Liver (tissue), 9 donors: Measurements from ENCODE around the gene ADNP2. TPM values are rescaled to one million over a fixed set of nuclear protein-coding genes. Genes with fewer than 3 reads are reported as not detected.
A peak's percentile ranks its signal among the peaks of the same experiment; 100 is the strongest.
"Not testable (repeated sequence)": the region's sequence is repeated elsewhere in the genome, so short reads cannot be mapped to it uniquely, and the experiment has no call there.

Source experiments
- DNase-seq: peaks from one replicate; pipeline ENCODE4 v3.0.0-alpha.2; 2017; ENCODE audit warnings: low spot score
- H3K27ac ChIP-seq, 2 donors: one replicate each; pipeline ENCODE4 v1.7.0; 2013; ENCODE audit warnings: inconsistent platforms in 2 of 2, low read length in 2 of 2, control low read depth in 1 of 2, low read depth in 1 of 2, mild to moderate bottlenecking in 1 of 2
- H3K27me3 ChIP-seq, 4 donors: one replicate each; pipeline versions ENCODE4 v1.6.1 to v1.7.0; 2013; ENCODE audit warnings: low read length in 3 of 4, inconsistent platforms in 1 of 4, mild to moderate bottlenecking in 1 of 4, moderate library complexity in 1 of 4; ENCODE audit not compliant: control insufficient read depth in 4 of 4, insufficient read depth in 4 of 4
- H3K36me3 ChIP-seq, 4 donors: one replicate each; pipeline versions ENCODE4 v1.6.1 to v1.7.0; 2013; ENCODE audit warnings: low read length in 3 of 4, mild to moderate bottlenecking in 3 of 4, low read depth in 1 of 4, moderate library complexity in 1 of 4; ENCODE audit not compliant: control insufficient read depth in 4 of 4, insufficient read depth in 3 of 4
- H3K4me1 ChIP-seq, 4 donors: one replicate each; pipeline versions ENCODE4 v1.6.1 to v1.7.0; 2013; ENCODE audit warnings: low read length in 3 of 4, mild to moderate bottlenecking in 3 of 4, moderate library complexity in 1 of 4; ENCODE audit not compliant: control insufficient read depth in 4 of 4, insufficient read depth in 4 of 4
- H3K4me3 ChIP-seq, 3 donors: one replicate each; pipeline versions ENCODE4 v1.6.1 to v1.7.0; 2013; ENCODE audit warnings: low read length in 3 of 3, control low read depth in 1 of 3, low read depth in 1 of 3, mild to moderate bottlenecking in 1 of 3
- H3K9ac ChIP-seq, 2 donors: one replicate each; pipeline ENCODE4 v1.7.0; 2013; ENCODE audit warnings: low read length in 2 of 2, mild to moderate bottlenecking in 2 of 2, moderate library complexity in 2 of 2, control low read depth in 1 of 2, low read depth in 1 of 2
- H3K9me3 ChIP-seq, 4 donors: one replicate each; pipeline versions ENCODE4 v1.6.1 to v1.7.0; 2013; ENCODE audit warnings: low read length in 3 of 4; ENCODE audit not compliant: control insufficient read depth in 4 of 4
- EGR1 ChIP-seq, 2 donors: IDR thresholded peaks; 2 replicates each; pipeline ENCODE4 v1.6.1; 2016 to 2018; ENCODE audit warnings: antibody characterized with exemption in 2 of 2, low read depth in 2 of 2
- FOXA2 ChIP-seq: IDR thresholded peaks from 2 replicates; pipeline ENCODE4 v1.6.1; 2016; ENCODE audit warnings: antibody characterized with exemption
- HNF4G ChIP-seq: IDR thresholded peaks from 2 replicates; pipeline ENCODE4 v1.6.1; 2016; ENCODE audit warnings: antibody characterized with exemption
- JUND ChIP-seq, 2 donors: IDR thresholded peaks; 2 replicates each; pipeline ENCODE4 v1.6.1; 2016; ENCODE audit warnings: antibody characterized with exemption in 2 of 2
- RAD21 ChIP-seq, 2 donors: IDR thresholded peaks; 2 replicates each; pipeline ENCODE4 v1.6.1; 2016; ENCODE audit warnings: antibody characterized with exemption in 2 of 2, mild to moderate bottlenecking in 2 of 2
- RXRA ChIP-seq, 2 donors: IDR thresholded peaks; 2 replicates each; pipeline ENCODE4 v1.6.1; 2017 to 2018; ENCODE audit warnings: antibody characterized with exemption in 2 of 2, mild to moderate bottlenecking in 1 of 2
- SP1 ChIP-seq: IDR thresholded peaks from 2 replicates; pipeline ENCODE4 v1.6.1; 2018; ENCODE audit warnings: antibody characterized with exemption, mild to moderate bottlenecking
- WGBS: extraction: QIAGEN DNeasy Blood & Tissue Kit; methylation state at CpG from one replicate; pipeline ENCODE4 v1.1.7; 2013; 5-methylcytosine and 5-hydroxymethylcytosine counted together
- polyA plus RNA-seq, 2 donors: library from polyadenylated mRNA; stranded (reverse) in 1 of 2; unstranded in 1 of 2; fragments of 200-250 nt in 1 of 2; fragments of >200 nt in 1 of 2; fragmentation: Nextera tagmentation in 1 of 2; extraction: Ambion mirVana in 1 of 2; gene quantifications; one replicate each; pipeline versions ENCODE4 v1.2.1 to v1.2.3, GENCODE V29; 2013 to 2015
- total RNA-seq, 2 donors: library from RNA; depleted of rRNA; stranded (reverse); fragments of >200 nt; gene quantifications; one replicate each; pipeline ENCODE4 v1.2.3, GENCODE V29; 2014
- TF ChIP-seq, protein P1 (sequence below): IDR thresholded peaks from 2 replicates; pipeline ENCODE4 v1.6.1; 2016; ENCODE audit warnings: antibody characterized with exemption
- TF ChIP-seq, protein P2 (sequence below): IDR thresholded peaks from 2 replicates; pipeline ENCODE4 v1.6.1; 2016; ENCODE audit warnings: antibody characterized with exemption, mild to moderate bottlenecking
- donor health status: healthy.
- donor health status: healthy.
- donor health status: healthy.
- donor health status: healthy.
- donor health status: healthy.

Gene ADNP2
- total and polyA plus RNA-seq, 4 donors: 2.7 to 9.9 (median 6.4) TPM

DNA sequence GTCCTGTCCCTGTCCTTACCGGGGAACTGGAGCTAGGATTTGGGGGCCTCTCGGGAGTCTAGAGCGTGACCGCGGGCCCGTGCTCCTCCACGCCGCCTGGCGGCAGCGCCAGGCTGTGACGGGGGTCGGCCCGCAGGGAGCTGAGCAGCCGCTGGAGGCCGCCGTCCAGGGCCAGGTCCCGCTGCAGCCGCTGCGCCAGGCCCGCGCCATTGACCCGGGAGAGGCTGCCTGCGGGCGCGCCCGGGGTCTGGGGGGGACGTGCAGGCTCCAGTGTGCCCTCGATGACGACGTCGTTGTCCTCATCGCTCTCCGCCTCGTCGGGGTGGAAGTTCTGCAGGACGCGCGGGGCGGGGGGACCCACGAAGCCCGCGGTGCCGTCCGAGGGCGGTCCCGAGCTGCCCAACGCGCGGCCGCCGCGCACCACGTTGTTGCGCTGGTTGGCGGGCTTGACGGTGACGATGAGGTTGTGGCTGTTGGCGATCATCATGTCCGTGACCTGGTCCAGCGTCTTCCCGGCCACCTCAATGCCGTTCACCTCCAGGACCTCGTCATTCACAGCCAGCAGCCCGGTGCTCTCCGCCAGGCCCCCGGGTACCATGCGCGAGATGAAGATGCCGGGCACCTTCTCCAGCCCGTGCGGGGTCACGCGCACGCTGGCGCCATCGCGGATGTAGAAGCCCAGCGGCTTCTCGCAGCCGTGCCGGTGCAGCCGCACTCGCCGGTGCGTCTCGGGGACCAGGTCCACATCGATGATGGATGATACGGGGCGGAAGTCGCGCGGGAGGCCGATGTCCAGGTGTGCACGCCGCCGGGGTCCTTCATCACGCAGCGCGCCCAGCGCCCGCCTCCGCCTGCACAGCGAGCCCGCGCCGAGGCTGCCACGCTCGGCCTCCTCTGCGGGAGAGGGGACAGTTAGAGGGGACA lies 50.9 kb downstream of the ADNP2 start:
- TF ChIP-seq RAD21 (IDR thresholded peaks at IDR 0.05) (peak in 1 of 2 donors; percentile 21), JUND (IDR thresholded peaks at IDR 0.05) (no peak)
- H3K4me3 ChIP-seq: no peak overlapping the region
- peak; percentile 50 for DNase-seq
- H3K27ac ChIP-seq: no peak overlapping the region
- no peaks in the 10 kb centered on the region for H3K27me3 ChIP-seq
- H3K4me1 ChIP-seq: no peaks in the 10 kb centered on the region
- H3K9me3 ChIP-seq: peaks cover 0 to 3% (median 0%) of the 10 kb centered on the region in 4 donors
- no peak overlapping the region for H3K9ac ChIP-seq
- 79% methylated on average over 109 of the region's 109 CpGs for WGBS
- H3K36me3 ChIP-seq: peaks cover 0 to 7% (median 0%) of the 10 kb centered on the region in 4 donors

DNA sequence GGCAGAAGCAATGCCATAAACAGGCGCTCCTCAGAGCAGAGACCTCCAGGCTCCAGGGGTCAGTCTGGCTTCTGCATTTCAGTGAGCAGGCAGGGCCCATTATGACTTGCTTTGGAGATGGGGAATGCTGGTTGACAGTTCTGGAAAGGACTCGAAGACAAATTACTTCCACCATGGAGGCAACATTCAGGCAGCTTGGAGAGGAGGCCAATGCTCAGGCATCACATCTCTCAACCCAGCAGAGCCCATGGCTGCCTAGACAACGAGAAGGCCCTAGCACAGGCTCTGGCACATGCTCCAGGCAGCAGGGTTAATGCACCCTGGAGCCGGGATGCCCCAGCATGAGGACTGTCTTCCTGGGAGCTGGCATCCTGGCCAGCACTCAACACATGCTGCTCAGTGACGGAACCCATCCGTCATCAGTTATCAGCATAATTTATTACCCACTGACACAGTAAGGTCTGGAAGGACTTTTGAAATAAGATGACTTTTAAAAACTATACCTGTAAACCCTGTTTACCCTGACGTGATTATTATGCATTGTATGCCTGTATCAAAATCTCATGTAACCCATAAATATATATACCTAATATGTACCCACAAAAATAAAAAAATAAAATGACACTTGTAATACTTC lies 52.8 kb downstream of the ADNP2 start:
- no peak for DNase-seq
- H3K27ac ChIP-seq: no peak overlapping the region
- H3K36me3 ChIP-seq: peaks cover 0 to 7% (median 0%) of the 10 kb centered on the region in 4 donors
- H3K4me3 ChIP-seq: no peak overlapping the region
- no peak overlapping the region for H3K9ac ChIP-seq
- 82% methylated on average over 7 of the region's 7 CpGs for WGBS
- H3K9me3 ChIP-seq: peaks cover 0 to 3% (median 0%) of the 10 kb centered on the region in 4 donors
- no peak for TF ChIP-seq EGR1 (IDR thresholded peaks at IDR 0.05; ENCODE audit: low read depth in 2 of 2)
- no peak for TF ChIP-seq HNF4G
- TF ChIP-seq, protein P1, sequence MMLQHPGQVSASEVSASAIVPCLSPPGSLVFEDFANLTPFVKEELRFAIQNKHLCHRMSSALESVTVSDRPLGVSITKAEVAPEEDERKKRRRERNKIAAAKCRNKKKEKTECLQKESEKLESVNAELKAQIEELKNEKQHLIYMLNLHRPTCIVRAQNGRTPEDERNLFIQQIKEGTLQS: no peak
- no peak for TF ChIP-seq FOXA2
- TF ChIP-seq SP1: no peak
- H3K27me3 ChIP-seq: no peaks in the 10 kb centered on the region
- no peaks in the 10 kb centered on the region for H3K4me1 ChIP-seq

DNA sequence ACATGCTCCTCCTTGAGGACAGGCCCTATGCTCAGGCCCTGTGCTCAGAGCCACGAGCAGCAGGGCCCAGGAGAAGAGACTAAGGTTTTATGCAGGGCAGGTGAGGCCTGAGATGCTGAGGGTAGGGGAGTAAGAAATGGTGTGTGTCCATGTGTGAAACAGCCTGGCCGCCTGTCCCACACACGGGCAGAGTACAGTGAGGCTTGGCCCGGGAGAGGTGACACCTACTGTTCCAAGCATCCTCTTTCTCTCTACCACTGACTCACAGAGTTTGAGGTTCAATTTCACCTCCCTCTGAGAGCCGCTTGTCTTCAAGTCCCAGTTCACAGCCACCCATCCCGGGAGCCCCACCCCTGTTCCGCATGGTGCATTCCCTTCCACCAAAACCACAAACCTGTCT lies 54.1 kb downstream of the ADNP2 start:
- H3K4me3 ChIP-seq: no peak overlapping the region
- H3K27me3 ChIP-seq: no peaks in the 10 kb centered on the region

DNA sequence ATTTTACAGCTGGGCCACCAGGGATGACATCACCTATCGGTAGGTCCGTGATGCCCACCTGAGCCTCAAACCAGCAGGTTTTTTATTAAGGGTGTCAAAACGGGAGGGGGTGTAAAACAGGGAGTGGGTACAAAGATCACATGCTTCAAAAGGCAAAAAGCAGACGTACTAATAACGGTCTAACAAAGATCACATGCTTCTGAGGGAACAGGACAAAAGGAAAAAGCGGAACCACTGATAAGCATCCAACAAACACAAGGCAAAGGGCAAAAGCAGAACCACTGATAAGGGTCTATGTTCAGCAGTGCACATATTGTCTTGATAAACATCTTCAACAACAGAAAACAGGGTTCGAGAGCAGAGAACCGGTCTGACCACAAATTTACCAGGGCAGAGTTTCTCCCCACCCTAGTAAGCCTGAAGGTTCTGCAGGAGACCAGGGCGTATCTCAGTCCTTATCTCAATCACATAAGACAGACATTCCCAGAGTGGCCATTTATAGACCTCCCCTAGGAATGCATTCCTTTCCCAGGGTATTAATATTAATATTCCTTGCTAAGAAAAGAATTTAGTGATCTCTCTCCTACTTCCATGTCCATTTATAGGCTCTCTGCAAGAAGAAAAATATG lies 55.8 kb downstream of the ADNP2 start:
- H3K4me1 ChIP-seq, DNase-seq, H3K27me3 ChIP-seq, H3K36me3 ChIP-seq, H3K9me3 ChIP-seq, H3K4me3 ChIP-seq, H3K9ac ChIP-seq, H3K27ac ChIP-seq: not testable (repeated sequence)
- WGBS: 86% methylated on average over 9 of the region's 9 CpGs

More for the DNA sequence above, 54.1 kb downstream of the ADNP2 start:
- DNase-seq: no peak
- TF ChIP-seq, protein P2, sequence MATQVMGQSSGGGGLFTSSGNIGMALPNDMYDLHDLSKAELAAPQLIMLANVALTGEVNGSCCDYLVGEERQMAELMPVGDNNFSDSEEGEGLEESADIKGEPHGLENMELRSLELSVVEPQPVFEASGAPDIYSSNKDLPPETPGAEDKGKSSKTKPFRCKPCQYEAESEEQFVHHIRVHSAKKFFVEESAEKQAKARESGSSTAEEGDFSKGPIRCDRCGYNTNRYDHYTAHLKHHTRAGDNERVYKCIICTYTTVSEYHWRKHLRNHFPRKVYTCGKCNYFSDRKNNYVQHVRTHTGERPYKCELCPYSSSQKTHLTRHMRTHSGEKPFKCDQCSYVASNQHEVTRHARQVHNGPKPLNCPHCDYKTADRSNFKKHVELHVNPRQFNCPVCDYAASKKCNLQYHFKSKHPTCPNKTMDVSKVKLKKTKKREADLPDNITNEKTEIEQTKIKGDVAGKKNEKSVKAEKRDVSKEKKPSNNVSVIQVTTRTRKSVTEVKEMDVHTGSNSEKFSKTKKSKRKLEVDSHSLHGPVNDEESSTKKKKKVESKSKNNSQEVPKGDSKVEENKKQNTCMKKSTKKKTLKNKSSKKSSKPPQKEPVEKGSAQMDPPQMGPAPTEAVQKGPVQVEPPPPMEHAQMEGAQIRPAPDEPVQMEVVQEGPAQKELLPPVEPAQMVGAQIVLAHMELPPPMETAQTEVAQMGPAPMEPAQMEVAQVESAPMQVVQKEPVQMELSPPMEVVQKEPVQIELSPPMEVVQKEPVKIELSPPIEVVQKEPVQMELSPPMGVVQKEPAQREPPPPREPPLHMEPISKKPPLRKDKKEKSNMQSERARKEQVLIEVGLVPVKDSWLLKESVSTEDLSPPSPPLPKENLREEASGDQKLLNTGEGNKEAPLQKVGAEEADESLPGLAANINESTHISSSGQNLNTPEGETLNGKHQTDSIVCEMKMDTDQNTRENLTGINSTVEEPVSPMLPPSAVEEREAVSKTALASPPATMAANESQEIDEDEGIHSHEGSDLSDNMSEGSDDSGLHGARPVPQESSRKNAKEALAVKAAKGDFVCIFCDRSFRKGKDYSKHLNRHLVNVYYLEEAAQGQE: no peak
- TF ChIP-seq RXRA (IDR thresholded peaks at IDR 0.05) (no peak), SP1 (no peak)
- Histone ChIP-seq H3K9ac (no peak overlapping the region), H3K4me1 (no peaks in the 10 kb centered on the region), H3K9me3 (peaks cover 0 to 3% (median 0%) of the 10 kb centered on the region in 4 donors), H3K27ac (no peak overlapping the region), H3K36me3 (peaks cover 0 to 7% (median 0%) of the 10 kb centered on the region in 4 donors)
- WGBS: 96% methylated on average over 7 of the region's 7 CpGs
